Myocyte (in vitro differentiated cells): Measurements from ENCODE around the gene DDX28. TPM values are rescaled to one million over a fixed set of nuclear protein-coding genes. Genes with fewer than 3 reads are reported as not detected.
A peak's percentile ranks its signal among the peaks of the same experiment; 100 is the strongest.
"Not testable (repeated sequence)": the region's sequence is repeated elsewhere in the genome, so short reads cannot be mapped to it uniquely, and the experiment has no call there.

Source experiments
- DNase-seq: peaks from one replicate; pipeline ENCODE4 v3.0.0-alpha.2; 2012; ENCODE audit warnings: low read depth
- total RNA-seq: library from RNA; depleted of rRNA; stranded (reverse); fragments of >200 nt; gene quantifications from 2 replicates; pipeline ENCODE4 v1.2.3, GENCODE V29; 2014

DDX28 gene
- total RNA-seq, 1 donor from 2014 or later = 14.1 TPM

DNA sequence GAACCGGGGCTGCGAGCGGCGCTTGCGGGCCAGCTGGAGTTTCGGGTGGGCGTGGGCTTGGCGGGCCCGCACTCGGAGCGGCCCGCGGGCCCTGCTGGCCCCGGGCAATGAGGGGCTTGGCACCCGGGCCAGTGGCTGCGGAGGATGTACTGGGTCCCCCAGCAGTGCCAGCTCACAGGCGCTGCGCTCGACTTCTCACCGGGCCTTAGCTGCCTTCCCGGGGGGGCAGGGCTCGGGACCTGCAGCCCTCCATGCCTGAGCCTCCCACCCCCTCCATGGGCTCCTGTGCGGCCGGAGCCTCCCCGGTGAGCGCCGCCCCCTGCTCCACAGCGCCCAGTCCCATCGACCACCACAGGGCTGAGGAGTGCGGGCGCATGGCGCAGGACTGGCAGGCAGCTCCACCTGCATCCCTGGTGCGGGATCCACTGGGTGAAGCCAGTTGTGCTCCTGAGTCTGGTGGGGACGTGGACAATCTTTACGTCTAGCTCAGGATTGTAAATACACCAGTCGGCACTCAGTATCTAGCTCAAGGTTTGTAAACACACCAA lies 24.7 kb downstream of the DDX28 start:
- not testable (repeated sequence) for DNase-seq

- no peak for DNase-seq
These were observed 26.4 kb downstream of the DDX28 start for GRCh38 chr16:67996666-67997065.

DNA sequence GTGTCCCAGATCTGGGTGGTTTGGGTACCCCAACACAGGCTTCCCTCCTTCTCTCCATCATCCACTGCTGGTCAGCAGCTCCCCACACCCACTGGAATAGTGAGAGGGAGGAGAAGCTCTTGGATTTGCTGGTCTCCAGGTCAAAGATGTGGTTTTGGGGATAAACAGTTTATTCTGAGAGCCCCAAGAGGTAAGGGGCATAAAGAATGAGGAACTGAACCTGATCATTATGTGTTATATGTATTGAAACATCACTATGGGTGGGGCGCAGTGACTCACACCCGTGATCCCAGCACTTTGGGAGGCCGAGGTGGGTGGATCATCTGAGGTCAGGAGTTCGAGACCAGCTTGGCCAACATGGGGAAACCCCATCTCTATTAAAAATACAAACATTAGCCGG lies 27.6 kb downstream of the DDX28 start:
- no peak for DNase-seq

DNA sequence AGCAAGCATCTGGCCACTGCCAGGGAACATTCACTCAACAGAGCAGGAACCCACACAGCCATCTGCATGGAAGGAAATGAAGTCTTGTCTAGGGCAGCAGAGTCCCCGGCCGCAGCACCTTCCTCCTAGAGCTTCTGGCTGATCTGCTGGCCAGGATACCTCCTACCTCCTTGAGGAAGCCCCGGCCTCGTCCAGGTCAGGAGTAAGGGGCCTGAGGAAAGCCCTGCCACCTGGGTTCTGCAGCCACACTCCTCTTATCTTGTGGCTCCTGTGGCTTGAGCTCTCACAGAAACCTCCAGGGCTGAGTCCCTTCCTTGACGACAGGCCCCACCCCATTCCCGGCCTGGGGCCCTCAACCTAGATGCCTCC lies 29.0 kb downstream of the DDX28 start:
- not testable (repeated sequence) for DNase-seq

- DNase-seq = peak; percentile 65
These were observed 29.6 kb downstream of the DDX28 start for GRCh38 chr16:67993207-67994039.

DNA sequence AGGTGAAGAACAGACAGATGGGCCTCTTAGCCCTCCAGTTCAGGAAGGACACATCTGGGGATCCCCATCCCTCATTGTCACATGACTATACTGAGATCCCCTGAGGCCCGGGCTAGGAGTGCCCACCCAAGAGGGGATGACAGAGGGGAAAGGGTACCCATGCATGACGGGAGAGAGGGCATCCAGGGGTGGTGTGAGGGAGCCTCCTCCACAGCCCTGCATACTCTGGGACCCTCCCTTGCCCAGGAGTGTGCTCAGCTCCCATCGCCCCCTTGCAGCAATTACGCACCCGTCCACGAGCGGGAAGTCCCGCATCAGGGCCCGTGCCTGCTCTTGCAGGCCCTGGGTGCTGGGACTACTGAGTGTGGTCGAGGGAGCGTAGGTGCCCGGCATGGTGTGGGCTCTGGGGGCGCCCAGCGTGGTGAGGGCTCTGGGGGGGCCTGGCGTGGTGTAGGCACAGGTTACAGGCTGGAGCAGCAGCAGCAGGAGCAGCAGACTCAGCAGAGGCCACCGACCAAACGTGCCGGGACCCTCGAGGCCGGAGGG lies 30.3 kb downstream of the DDX28 start:
- no peak for DNase-seq

- DNase-seq = no peak
These were observed 33.0 kb downstream of the DDX28 start for GRCh38 chr16:67990018-67990386.

GRCh38 chr16:67989322-67990017 lies 33.6 kb downstream of the DDX28 start:
- peak; percentile 57 for DNase-seq

- no peak for DNase-seq
These were observed 34.4 kb downstream of the DDX28 start for GRCh38 chr16:67988675-67989074.

DNA sequence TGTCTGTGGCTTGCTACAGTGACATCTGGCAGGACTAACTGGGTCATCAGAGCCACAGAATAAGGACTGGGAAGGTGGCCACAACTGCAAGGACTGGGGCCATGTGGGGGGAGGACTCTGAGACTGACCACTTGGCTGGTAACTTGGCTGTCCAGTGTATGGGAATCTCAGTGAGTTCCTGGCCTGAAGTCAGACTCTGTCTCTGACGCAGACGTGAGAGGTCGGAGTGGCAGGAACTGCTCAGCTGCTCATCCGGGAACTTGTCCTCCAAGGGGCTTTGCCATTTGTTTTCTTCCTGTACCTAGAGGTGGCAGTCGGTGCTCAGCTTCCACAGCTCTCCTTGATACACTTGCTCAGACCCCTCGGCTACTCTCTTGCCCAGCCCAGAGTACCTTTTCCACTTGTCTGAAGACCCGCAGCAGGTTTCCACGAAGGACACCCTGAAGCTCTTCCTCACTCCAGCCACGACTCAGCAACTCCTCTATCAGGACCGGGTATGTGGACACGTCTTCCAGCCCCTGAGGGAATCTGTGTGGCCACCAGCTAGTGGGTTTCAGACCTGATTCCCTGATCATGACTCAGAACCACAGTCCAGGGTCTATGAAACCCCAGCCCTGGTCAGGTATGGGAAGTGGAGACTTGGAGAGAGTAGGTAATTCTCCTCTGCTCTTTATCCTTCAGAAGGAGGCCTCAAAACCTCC lies 35.4 kb downstream of the DDX28 start:
- DNase-seq = peak; percentile 70

DNA sequence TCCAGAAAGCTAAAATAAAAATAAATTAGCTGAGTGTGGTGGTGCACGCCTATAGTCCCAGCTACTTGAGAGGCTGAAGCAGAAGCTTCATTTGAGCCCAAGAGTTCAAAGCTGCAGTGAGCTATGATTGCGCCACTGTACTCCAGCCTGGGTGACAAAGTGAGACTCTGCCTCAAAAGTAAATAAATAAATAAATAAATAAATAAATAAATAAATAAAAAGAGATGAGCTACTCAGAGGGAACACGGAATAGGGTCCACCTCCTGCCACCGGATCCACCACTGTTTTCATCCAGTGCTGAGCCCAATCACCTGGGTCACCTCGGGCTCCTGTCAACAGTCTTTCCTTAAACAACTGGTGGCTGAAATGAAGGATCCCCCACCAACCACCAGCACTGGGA lies 36.1 kb downstream of the DDX28 start:
- DNase-seq = no peak

- DNase-seq = no peak
These were observed 40.9 kb downstream of the DDX28 start for GRCh38 chr16:67982011-67982696.

DNA sequence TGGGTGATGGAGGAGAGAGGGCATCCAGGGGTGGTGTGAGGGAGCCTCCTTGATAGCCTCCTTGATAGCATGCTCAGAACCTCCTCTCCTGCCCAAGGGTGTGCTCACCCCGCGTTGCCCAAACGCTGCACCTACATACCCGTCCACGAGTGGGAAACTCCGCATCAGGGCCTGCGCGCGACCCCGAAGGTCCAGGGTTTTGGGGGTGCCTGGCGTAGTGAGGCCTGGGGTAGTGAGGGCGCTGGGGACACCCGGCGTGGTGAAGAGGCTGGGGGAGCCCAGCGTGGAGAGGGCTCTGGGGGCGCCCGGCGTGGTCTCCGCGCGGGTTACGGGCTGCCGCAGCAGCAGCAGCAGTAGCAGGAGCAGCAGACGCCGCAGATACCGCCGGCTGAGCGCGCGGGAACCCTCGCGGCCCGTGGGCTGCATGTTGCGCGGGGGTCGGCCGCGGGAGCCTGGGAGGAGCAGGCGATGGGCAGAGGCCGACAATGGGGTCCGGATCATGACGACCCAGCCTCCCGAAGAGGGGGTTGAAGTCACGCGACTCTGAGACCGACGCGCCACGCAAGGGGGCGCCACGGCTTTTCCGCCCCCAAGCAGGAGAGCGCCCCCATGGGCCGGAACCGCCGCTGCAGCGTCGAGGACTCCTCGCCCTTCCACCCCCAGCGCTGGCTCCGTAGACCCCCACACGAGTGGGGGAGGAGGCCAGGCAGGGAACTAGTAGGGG lies 42.9 kb downstream of the DDX28 start, which contains the start of gene DPEP3:
DPEP3 (minus strand) TSS at position 545 of the 724 bp plus-strand sequence; CDS start at position 426, 119 bp downstream.
- DNase-seq = no peak

- no peak for DNase-seq
These were observed 45.4 kb downstream of the DDX28 start for GRCh38 chr16:67977469-67978227.

GRCh38 chr16:67977005-67977404 lies 46.0 kb downstream of the DDX28 start:
- DNase-seq = no peak

DNA sequence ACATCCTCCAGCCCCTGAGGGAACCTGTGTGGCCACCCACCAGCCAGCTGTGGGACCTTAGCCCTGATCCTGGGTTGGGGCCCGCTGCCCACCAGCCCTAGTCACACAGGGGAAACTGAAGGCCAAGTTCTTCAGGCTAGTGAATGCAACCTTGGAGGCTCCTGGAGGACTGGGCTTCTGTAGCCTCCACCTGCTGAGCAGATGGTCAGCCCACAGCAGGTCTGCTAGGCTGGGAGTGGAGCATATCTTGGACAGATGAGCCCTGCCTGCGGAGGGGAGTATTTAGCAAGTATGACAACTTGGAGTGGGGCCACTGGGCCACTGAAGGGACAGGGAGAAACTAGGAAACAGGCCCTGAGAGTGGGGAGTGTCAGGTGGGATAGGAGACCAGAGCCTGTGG lies 46.8 kb downstream of the DDX28 start:
- no peak for DNase-seq

DNA sequence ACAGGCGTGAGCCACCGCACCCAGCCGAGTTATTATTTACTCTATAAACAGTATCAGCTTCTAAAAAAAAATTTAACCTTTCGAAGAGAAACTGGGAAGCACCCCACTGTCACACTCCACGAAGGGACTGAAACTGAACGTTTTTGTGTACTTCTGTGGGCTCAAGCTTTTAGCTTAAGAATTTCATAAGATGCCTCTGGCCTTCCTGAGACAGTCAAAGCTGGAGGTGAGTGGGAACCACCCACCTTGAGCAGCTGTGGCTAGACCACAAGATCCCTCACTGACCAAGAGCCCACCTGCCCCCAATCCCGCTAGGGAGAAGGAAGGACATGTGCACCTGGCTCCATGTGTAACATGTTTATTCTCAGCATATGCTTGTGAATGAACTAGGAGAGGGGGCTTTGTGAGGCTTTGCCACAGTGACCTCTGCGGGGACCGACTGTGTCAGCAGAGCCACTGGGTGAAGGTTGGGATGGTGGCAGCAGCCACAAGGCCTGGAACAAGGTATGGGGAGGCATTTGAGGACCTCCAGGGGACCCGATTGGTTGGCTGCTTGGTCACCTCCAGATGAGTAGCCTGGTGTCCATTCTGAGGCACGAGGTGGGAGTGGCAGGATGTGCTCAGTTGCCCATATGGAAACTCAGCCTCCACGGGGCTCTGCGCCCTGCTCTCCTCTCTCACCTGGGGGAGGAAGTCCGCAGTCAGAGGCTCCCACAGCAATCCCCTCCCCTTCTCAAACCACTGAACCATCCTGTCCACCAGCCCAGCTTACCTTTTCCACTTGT lies 47.5 kb downstream of the DDX28 start:
- no peak for DNase-seq

GRCh38 chr16:67972285-67972684 lies 50.7 kb downstream of the DDX28 start:
- DNase-seq = not testable (repeated sequence)

GRCh38 chr16:67971111-67971510 lies 51.9 kb downstream of the DDX28 start:
- no peak for DNase-seq
